K562 (cell line): Measurements from ENCODE around the gene ERFL. TPM values are rescaled to one million over a fixed set of nuclear protein-coding genes. Genes with fewer than 3 reads are reported as not detected.

Experiments
- EZH2 ChIP-seq: IDR thresholded peaks from 2 replicates; pipeline ENCODE4 v1.6.1; 2012; ENCODE audit warnings: low read depth, mild to moderate bottlenecking, inconsistent platforms, low read length, borderline replicate concordance
- HMBOX1 ChIP-seq: sonication (generic); IDR thresholded peaks from 2 replicates; pipeline ENCODE4 v1.6.1; 2016
- JUN ChIP-seq, 2 experiments: sonication (generic) in 1 of 2; formaldehyde crosslinking in 1 of 2; IDR thresholded peaks; 2 replicates each; pipeline versions ENCODE4 v1.6.1 to v1.8.0; 2012 to 2022; ENCODE audit warnings: borderline replicate concordance in 2 of 2, mild to moderate bottlenecking in 2 of 2, improper control_type of control experiment in 1 of 2, low read depth in 1 of 2, low read length in 1 of 2, missing genetic modification reagents in 1 of 2
- KLF16 ChIP-seq: IDR thresholded peaks from 2 replicates; pipeline ENCODE4 v1.6.1; 2016; ENCODE audit warnings: antibody characterized with exemption
- MCM3 ChIP-seq: fragments of 450-650 bp; IDR thresholded peaks from 2 replicates; pipeline ENCODE4 v1.6.1; 2016
- NFATC3 ChIP-seq: fragments of 450-650 bp; IDR thresholded peaks from 2 replicates; pipeline ENCODE4 v1.6.1; 2017; ENCODE audit warnings: mild to moderate bottlenecking
- NR3C1 ChIP-seq: sonication (generic); formaldehyde crosslinking; IDR thresholded peaks from 2 replicates; pipeline ENCODE4 v1.8.1; 2022; ENCODE audit warnings: missing genetic modification reagents
- RFX5 ChIP-seq: IDR thresholded peaks from 2 replicates; pipeline ENCODE4 v1.6.1; 2011; ENCODE audit warnings: low read depth, mild to moderate bottlenecking, improper control_type of control experiment, low read length
- SMARCB1 ChIP-seq: IDR thresholded peaks from 2 replicates; pipeline ENCODE4 v1.6.1; 2011; ENCODE audit warnings: improper control_type of control experiment, low read depth; ENCODE audit not compliant: insufficient read length
- TAF7 ChIP-seq: fragments of 450-650 bp; IDR thresholded peaks from 2 replicates; pipeline ENCODE4 v1.6.1; 2016; ENCODE audit warnings: missing genetic modification characterization, missing compliant biosample characterization
- TAF9B ChIP-seq: fragments of 450-650 bp; IDR thresholded peaks from 2 replicates; pipeline ENCODE4 v1.6.1; 2018; ENCODE audit warnings: mild to moderate bottlenecking; ENCODE audit not compliant: partially characterized antibody
- ZBTB26 ChIP-seq: fragments of 450-650 bp; formaldehyde crosslinking; IDR thresholded peaks from 2 replicates; pipeline ENCODE4 v1.4.0; 2022; ENCODE audit warnings: missing genetic modification characterization
- ZC3H11A ChIP-seq: IDR thresholded peaks from 2 replicates; pipeline ENCODE4 v1.6.1; 2012; ENCODE audit warnings: low read depth, low read length, improper control_type of control experiment
- ZNF224 ChIP-seq: sonication (generic); formaldehyde crosslinking; IDR thresholded peaks from 2 replicates; pipeline ENCODE4 v1.8.0; 2022; ENCODE audit warnings: mild to moderate bottlenecking, missing genetic modification reagents
- ZNF518B ChIP-seq: fragments of 250-450 bp; sonication (Bioruptor Pico); IDR thresholded peaks from 2 replicates; pipeline ENCODE4 v1.5.0; 2021; ENCODE audit warnings: mild to moderate bottlenecking, moderate library complexity
- polyA plus RNA-seq, 8 experiments: library from polyadenylated mRNA; depleted of rRNA in 4 of 8; stranded (reverse) in 5 of 8; unstranded in 3 of 8; fragments of >200 nt; fragmentation: Nextera tagmentation in 2 of 8; fragmentation: Illumina TruSeq in 1 of 8; extraction: Ambion mirVana in 2 of 8; extraction: Trizol in 1 of 8; gene quantifications; 2 replicates each; pipeline versions ENCODE4 v1.2.1 to v1.2.3, GENCODE V29; 2011 to 2014; ENCODE audit warnings: inconsistent platforms in 1 of 8, missing spikeins in 1 of 8
- total RNA-seq, 7 experiments: library from RNA; depleted of rRNA in 6 of 7; stranded (reverse); fragments of >200 nt in 6 of 7; fragmentation: Illumina TruSeq in 2 of 7; extraction: Trizol in 2 of 7; gene quantifications; 2 replicates each; pipeline versions ENCODE4 v1.2.1 to v1.2.3, GENCODE V29; 2011 to 2021; ENCODE audit warnings: low replicate concordance in 1 of 7
- TF ChIP-seq, protein P1 (sequence below): fragments of 250-450 bp; sonication (Bioruptor Pico); IDR thresholded peaks from 2 replicates; pipeline ENCODE4 v1.5.1; 2021; ENCODE audit warnings: mild to moderate bottlenecking

The ERFL gene
- total and polyA plus RNA-seq, 9 of the 15 experiments (the other 6 are each of a cell fraction or from before 2014, with no cell fraction given) = 0.07 to 0.75 (median 0.32) TPM; not detected in 4

DNA sequence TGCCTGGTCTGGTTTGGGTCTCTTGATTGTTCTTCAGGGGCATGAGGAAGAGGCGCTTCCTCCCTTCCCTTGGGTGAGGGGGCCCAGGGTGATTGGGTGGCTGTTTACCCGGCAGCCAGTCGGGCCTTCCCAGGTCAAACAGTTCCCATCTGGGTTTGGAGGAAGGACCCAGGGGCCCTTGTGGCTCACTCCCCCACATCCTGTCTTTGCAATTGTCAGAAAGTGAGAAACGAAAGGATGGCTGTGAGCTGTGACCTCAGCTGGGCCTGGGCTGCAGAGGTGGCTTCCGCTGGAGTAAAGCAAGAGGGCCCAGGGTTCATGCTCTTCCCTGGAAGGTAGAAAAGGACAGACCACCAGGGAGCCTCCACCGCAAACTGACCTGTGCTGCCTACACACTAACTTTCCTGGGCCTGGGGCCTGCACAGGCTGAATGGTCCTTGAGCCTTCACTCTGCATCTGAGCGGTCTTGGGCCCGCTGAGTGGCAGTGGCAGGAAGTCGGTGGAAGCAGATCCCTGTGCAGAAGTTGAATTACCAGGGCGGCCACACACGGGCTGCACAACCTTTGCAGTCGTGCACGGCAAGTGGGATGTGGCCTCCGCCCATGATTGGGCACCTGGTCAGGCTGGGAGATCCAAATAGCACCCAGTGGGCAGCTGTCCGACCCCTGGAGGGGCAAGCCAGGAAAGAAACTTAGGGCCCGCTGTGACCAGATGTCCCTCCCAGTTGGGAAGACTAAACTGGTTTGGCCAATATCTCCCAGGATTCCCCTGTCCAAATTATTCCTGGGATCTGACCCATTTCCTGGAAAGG is 56.5 kb downstream of the ERFL start (continued):
- TF ChIP-seq NFATC3 (no peak), TAF7 (tag) (no peak), JUN (IDR thresholded peaks at IDR 0.05; ENCODE audit: borderline replicate concordance, low read depth, low read length) (no peak), JUN (CRISPR knock-in tag; IDR thresholded peaks at IDR 0.05; ENCODE audit: borderline replicate concordance) (no peak), SMARCB1 (no peak), ZBTB26 (CRISPR knock-in tag) (no peak), EZH2 (no peak), RFX5 (no peak), HMBOX1 (no peak), ZC3H11A (no peak), MCM3 (no peak), TAF9B (no peak), ZNF518B (CRISPR knock-in tag) (no peak), KLF16 (no peak), ZNF224 (CRISPR knock-in tag) (no peak), NR3C1 (CRISPR knock-in tag) (no peak)
- TF ChIP-seq, protein P1, sequence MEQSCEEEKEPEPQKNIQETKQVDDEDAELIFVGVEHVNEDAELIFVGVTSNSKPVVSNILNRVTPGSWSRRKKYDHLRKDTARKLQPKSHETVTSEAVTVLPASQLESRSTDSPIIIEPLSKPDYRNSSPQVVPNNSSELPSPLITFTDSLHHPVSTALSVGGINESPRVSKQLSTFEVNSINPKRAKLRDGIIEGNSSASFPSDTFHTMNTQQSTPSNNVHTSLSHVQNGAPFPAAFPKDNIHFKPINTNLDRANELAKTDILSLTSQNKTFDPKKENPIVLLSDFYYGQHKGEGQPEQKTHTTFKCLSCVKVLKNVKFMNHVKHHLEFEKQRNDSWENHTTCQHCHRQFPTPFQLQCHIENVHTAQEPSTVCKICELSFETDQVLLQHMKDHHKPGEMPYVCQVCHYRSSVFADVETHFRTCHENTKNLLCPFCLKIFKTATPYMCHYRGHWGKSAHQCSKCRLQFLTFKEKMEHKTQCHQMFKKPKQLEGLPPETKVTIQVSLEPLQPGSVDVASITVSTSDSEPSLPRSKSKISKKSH (CRISPR knock-in tag) = no peak
- TF ChIP-seq, all 486 proteins: peak for 30
